SK-N-SH (cell line): Measurements from ENCODE around the gene DENND10. TPM values are rescaled to one million over a fixed set of nuclear protein-coding genes. Genes with fewer than 3 reads are reported as not detected.

Experiments used
- CTCF ChIA-PET: fragments of 300-600, 350-600 bp; formaldehyde crosslinking; extraction: SDS; loops from one replicate; lab custom pipeline; 2021; lab: Yijun Ruan, JAX
- POLR2A ChIA-PET: fragments of 350-600 bp; sonication (Branson Sonifier 250); formaldehyde crosslinking; extraction: SDS; loops from one replicate; lab custom pipeline; 2020; ENCODE audit warnings: antibody characterized with exemption, inconsistent platforms; lab: Yijun Ruan, JAX
- DNase-seq: peaks from one replicate; pipeline ENCODE4 v3.0.0; 2012
- H2AFZ ChIP-seq: fragments of 200-600 bp; sonication (generic); 2 replicates; pipeline ENCODE4 v1.8.1; 2016; ENCODE audit warnings: antibody characterized with exemption, mild to moderate bottlenecking, low read depth
- H3F3A ChIP-seq: fragments of 200-600 bp; sonication (generic); replicated peaks from 2 replicates; pipeline ENCODE3; 2016; ENCODE audit warnings: antibody characterized with exemption, mild to moderate bottlenecking; ENCODE audit not compliant: insufficient read depth
- H3K27ac ChIP-seq, 2 experiments: fragments of 200-500 bp in 1 of 2; fragments of 200-600 bp in 1 of 2; sonication (Bioruptor generic) in 1 of 2; sonication (generic), shearing (Covaris generic) in 1 of 2; 2 replicates each; pipeline versions ENCODE4 v1.5.1 to v1.6.1; 2014 to 2016; ENCODE audit warnings: low read depth in 2 of 2, inconsistent platforms in 1 of 2, low read length in 1 of 2, mild to moderate bottlenecking in 1 of 2, mixed read lengths in 1 of 2
- H3K27me3 ChIP-seq: fragments of 200-600 bp; sonication (generic), shearing (Covaris generic); 2 replicates; pipeline ENCODE4 v1.6.1; 2016; ENCODE audit warnings: mixed run types; ENCODE audit not compliant: insufficient read depth
- H3K36me3 ChIP-seq, 2 experiments: fragments of 200-500 bp in 1 of 2; fragments of 200-600 bp in 1 of 2; sonication (Bioruptor generic) in 1 of 2; sonication (generic) in 1 of 2; replicated peaks in 1 of 2; 2 replicates each; pipeline versions ENCODE3 to v1.5.1; 2014 to 2016; ENCODE audit warnings: low read length in 1 of 2, mild to moderate bottlenecking in 1 of 2; ENCODE audit not compliant: insufficient read depth in 2 of 2, control insufficient read depth in 1 of 2
- H3K4me1 ChIP-seq, 2 experiments: fragments of 200-500 bp in 1 of 2; fragments of 200-600 bp in 1 of 2; sonication (Bioruptor generic) in 1 of 2; sonication (generic), shearing (Covaris generic) in 1 of 2; 2 replicates each; pipeline versions ENCODE4 v1.5.1 to v1.6.1; 2014 to 2016; ENCODE audit warnings: low read depth in 1 of 2, low read length in 1 of 2, mixed run types in 1 of 2; ENCODE audit not compliant: insufficient read depth in 2 of 2, control insufficient read depth in 1 of 2
- H3K4me2 ChIP-seq: fragments of 200-600 bp; sonication (generic), shearing (Covaris generic); 2 replicates; pipeline ENCODE4 v1.6.1; 2017; ENCODE audit warnings: mixed run types
- H3K4me3 ChIP-seq, 2 experiments: fragments of 200-500 bp in 1 of 2; fragments of 200-600 bp in 1 of 2; sonication (Bioruptor generic) in 1 of 2; sonication (generic), shearing (Covaris generic) in 1 of 2; 2 replicates each; pipeline versions ENCODE4 v1.5.1 to v1.8.1; 2014 to 2016; ENCODE audit warnings: low read depth in 2 of 2, inconsistent platforms in 1 of 2, low read length in 1 of 2, mild to moderate bottlenecking in 1 of 2, mixed read lengths in 1 of 2, moderate library complexity in 1 of 2
- H3K79me2 ChIP-seq: fragments of 200-600 bp; sonication (generic); 2 replicates; pipeline ENCODE4 v1.8.1; 2017; ENCODE audit warnings: mild to moderate bottlenecking; ENCODE audit not compliant: insufficient read depth
- H3K9ac ChIP-seq: fragments of 200-600 bp; sonication (generic); 2 replicates; pipeline ENCODE4 v1.6.1; 2017; ENCODE audit warnings: mixed run types
- H3K9me2 ChIP-seq: fragments of 200-600 bp; sonication (generic); 2 replicates; pipeline ENCODE4 v1.6.1; 2017; ENCODE audit warnings: mixed run types
- H3K9me3 ChIP-seq: fragments of 200-600 bp; sonication (generic); 2 replicates; pipeline ENCODE4 v1.6.1; 2017; ENCODE audit warnings: mixed run types, mild to moderate bottlenecking, moderate library complexity
- H4K20me1 ChIP-seq: fragments of 200-600 bp; sonication (generic); 2 replicates; pipeline ENCODE4 v1.6.1; 2017; ENCODE audit warnings: mild to moderate bottlenecking, mixed run types; ENCODE audit not compliant: insufficient read depth
- EP300 ChIP-seq, 2 experiments: IDR thresholded peaks; 2 replicates each; pipeline versions ENCODE4 v1.4.0 to v1.6.1; 2012; ENCODE audit warnings: borderline replicate concordance in 1 of 2, low read depth in 1 of 2, low read length in 1 of 2
- EZH2phosphoT487 ChIP-seq: fragments of 200-600 bp; sonication (generic); IDR thresholded peaks from 2 replicates; pipeline ENCODE4 v1.6.1; 2017; ENCODE audit warnings: low read depth, mixed run types, mild to moderate bottlenecking, antibody characterized with exemption, moderate library complexity, borderline replicate concordance
- FOSL2 ChIP-seq: IDR thresholded peaks from 2 replicates; pipeline ENCODE4 v1.4.0; 2012; ENCODE audit warnings: low read depth, mild to moderate bottlenecking, moderate library complexity, borderline replicate concordance
- FOXM1 ChIP-seq: IDR thresholded peaks from 2 replicates; pipeline ENCODE4 v1.4.0; 2012; ENCODE audit warnings: low read depth, mild to moderate bottlenecking
- GABPA ChIP-seq: IDR thresholded peaks from 2 replicates; pipeline ENCODE4 v1.4.0; 2012; ENCODE audit warnings: low read depth, mild to moderate bottlenecking
- GATA2 ChIP-seq: sonication (generic); formaldehyde crosslinking; IDR thresholded peaks from 2 replicates; pipeline ENCODE4 v1.5.0; 2020; ENCODE audit warnings: mild to moderate bottlenecking, missing genetic modification reagents
- IRF3 ChIP-seq: fragments of 150-350 bp; IDR thresholded peaks from 2 replicates; pipeline ENCODE4 v1.6.1; 2016; ENCODE audit warnings: mild to moderate bottlenecking, low read depth, low read length
- JUND ChIP-seq: IDR thresholded peaks from 2 replicates; pipeline ENCODE4 v1.4.0; 2012
- MAX ChIP-seq: IDR thresholded peaks from 2 replicates; pipeline ENCODE4 v1.4.0; 2012; ENCODE audit warnings: low read depth
- MEF2A ChIP-seq: IDR thresholded peaks from 2 replicates; pipeline ENCODE4 v1.4.0; 2012; ENCODE audit warnings: low read depth, borderline replicate concordance
- MXI1 ChIP-seq: IDR thresholded peaks from 2 replicates; pipeline ENCODE4 v1.6.1; 2012; ENCODE audit warnings: mild to moderate bottlenecking, low read depth, low read length, improper control_type of control experiment
- NFIC ChIP-seq: IDR thresholded peaks from 2 replicates; pipeline ENCODE4 v1.4.0; 2012; ENCODE audit warnings: borderline replicate concordance
- RCOR1 ChIP-seq: fragments of 150-350 bp; IDR thresholded peaks from 2 replicates; pipeline ENCODE4 v1.6.1; 2017; ENCODE audit warnings: antibody characterized with exemption, low read length
- RFX5 ChIP-seq: IDR thresholded peaks from 2 replicates; pipeline ENCODE4 v1.6.1; 2012; ENCODE audit warnings: mild to moderate bottlenecking, improper control_type of control experiment, low read length
- TAF1 ChIP-seq: IDR thresholded peaks from 2 replicates; pipeline ENCODE4 v1.6.1; 2012; ENCODE audit warnings: low read depth, mild to moderate bottlenecking, low read length, moderate library complexity, borderline replicate concordance
- TEAD4 ChIP-seq: IDR thresholded peaks from 2 replicates; pipeline ENCODE4 v1.4.0; 2012; ENCODE audit warnings: mild to moderate bottlenecking, borderline replicate concordance; ENCODE audit not compliant: insufficient read depth
- USF2 ChIP-seq: fragments of 150-350 bp; IDR thresholded peaks from 2 replicates; pipeline ENCODE4 v1.6.1; 2017; ENCODE audit warnings: antibody characterized with exemption, low read length, low read depth, borderline replicate concordance
- YY1 ChIP-seq: IDR thresholded peaks from 2 replicates; pipeline ENCODE4 v1.4.0; 2012; ENCODE audit warnings: low read depth, mild to moderate bottlenecking
- WGBS: methylation state at CpG from one replicate; pipeline ENCODE4 v1.1.6; 2017; ENCODE audit warnings: low lambda C conversion rate; 5-methylcytosine and 5-hydroxymethylcytosine counted together
- polyA plus RNA-seq, 3 experiments: library from polyadenylated mRNA; depleted of rRNA; stranded (reverse); fragments of >200 nt; gene quantifications; 2 replicates each; pipeline ENCODE4 v1.2.3, GENCODE V29; 2012
- TF ChIP-seq, protein P1 (sequence below): IDR thresholded peaks from 2 replicates; pipeline ENCODE4; 2012

Gene DENND10
- polyA plus RNA-seq, 1 of the 3 experiments (the other 2 are of a cell fraction): 48.4 TPM

DNA sequence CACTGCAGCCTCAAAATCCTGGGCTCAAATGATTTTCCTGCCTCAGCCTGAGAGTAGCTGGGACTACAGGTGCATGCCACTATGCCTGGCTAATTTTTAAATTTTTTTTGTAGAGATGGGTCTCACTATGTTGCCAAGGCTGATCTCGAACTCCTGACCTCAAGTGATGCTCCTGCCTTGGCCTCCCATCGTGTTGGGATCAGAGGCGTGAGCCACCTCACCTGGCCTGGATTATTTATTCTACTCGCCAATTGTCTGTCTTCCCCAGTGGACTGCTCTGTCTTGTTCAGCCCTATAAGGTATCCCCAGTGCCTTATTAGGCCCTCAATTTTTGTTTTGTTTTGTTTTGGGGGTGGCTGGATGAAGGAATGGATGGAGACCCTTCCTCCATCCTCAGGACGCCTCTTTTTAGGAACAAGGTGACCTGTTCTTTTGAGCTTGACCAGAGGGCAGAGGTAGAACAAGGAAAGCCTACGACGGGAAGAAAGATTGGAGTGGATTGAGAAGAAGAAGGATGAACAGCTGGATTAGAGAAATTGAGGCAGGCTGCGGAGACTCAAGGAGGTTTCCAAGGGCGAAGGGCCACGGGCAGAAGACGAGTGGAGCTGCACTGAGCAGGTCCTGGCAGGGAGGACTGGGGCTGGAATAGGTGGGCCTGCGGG is 541 bp upstream of the DENND10 start:
- DNase-seq: no peak
- WGBS: 70% methylated on average over 12 of the region's 12 CpGs
- H3K36me3 ChIP-seq: peaks cover 0 to 15% of the 10 kb centered on the region in 2 experiments
- H3K9ac ChIP-seq: no peak overlapping the region
- H3K79me2 ChIP-seq: peaks cover 32% of the 10 kb centered on the region
- ChIA-PET POLR2A (interaction anchor here (0.7 to 1.3 kb wide), 3 partner anchors 23 to 137 kb away, joined by 3 to 4 read pairs (median 3); partner anchors contain the start of gene EIF3A), CTCF (interaction anchor here (0.9 kb wide), 1 partner anchor 369 kb away, joined by 4 read pairs; no protein-coding TSS in a partner anchor)
- H2AFZ ChIP-seq: no peak overlapping the region
- H3K4me2 ChIP-seq: no peak overlapping the region
- no peaks in the 10 kb centered on the region for H3K9me3 ChIP-seq
- TF ChIP-seq JUND (no peak), USF2 (no peak), YY1 (no peak), TAF1 (no peak), GATA2 (CRISPR knock-in tag) (no peak), EP300 (IDR thresholded peaks at IDR 0.05; ENCODE audit: borderline replicate concordance in 1 of 2, low read depth in 1 of 2, low read length in 1 of 2) (no peak), MEF2A (no peak), EZH2phosphoT487 (no peak), RFX5 (no peak), FOSL2 (no peak), MAX (no peak), FOXM1 (no peak), IRF3 (no peak), NFIC (no peak), RCOR1 (no peak), MXI1 (no peak), TEAD4 (no peak), GABPA (no peak)
- TF ChIP-seq, protein P1, sequence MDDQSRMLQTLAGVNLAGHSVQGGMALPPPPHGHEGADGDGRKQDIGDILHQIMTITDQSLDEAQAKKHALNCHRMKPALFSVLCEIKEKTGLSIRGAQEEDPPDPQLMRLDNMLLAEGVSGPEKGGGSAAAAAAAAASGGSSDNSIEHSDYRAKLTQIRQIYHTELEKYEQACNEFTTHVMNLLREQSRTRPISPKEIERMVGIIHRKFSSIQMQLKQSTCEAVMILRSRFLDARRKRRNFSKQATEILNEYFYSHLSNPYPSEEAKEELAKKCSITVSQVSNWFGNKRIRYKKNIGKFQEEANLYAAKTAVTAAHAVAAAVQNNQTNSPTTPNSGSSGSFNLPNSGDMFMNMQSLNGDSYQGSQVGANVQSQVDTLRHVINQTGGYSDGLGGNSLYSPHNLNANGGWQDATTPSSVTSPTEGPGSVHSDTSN: no peak
- no peaks in the 10 kb centered on the region for H3K9me2 ChIP-seq
- peaks cover 3 to 8% of the 10 kb centered on the region in 2 experiments; a peak in 2 of 4 replicates for H3K4me1 ChIP-seq
- no peaks in the 10 kb centered on the region for H3K27me3 ChIP-seq
- peaks cover 9% of the 10 kb centered on the region; the same call in 1 of the 2 replicates for H4K20me1 ChIP-seq
- peak overlapping the region in 1 of 2 experiments; percentile 5; a peak in 1 of 4 replicates for H3K27ac ChIP-seq
- no peak overlapping the region for H3K4me3 ChIP-seq
- H3F3A ChIP-seq: peaks cover 5% of the 10 kb centered on the region
